IPS-NIHi7 (cell line): ENCODE measurements around the gene MSN.

Experiments
- DNase-seq: peaks from one replicate; pipeline ENCODE4 v3.0.0; 2012; ENCODE audit warnings: mixed read lengths; ENCODE audit errors: extremely low spot score

The MSN gene

DNA sequence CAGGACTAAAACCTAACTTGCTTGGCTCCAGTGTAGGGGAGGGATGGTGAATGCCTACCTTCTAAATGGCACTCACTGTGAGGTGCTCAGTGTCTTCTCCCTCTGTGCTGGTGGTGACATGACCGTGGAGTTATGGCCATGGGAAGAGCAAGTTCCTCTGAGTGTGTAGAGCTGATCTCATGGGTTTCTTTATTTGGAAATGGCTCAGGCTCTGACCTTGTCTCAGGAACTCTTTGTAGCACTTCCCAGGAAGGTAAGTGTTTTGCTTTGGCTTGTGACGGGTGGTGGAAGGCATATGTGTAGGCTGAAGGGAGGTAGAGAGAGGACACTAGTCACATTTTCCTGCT, 6.4 kb downstream of the MSN start:
- no peak for DNase-seq

DNA sequence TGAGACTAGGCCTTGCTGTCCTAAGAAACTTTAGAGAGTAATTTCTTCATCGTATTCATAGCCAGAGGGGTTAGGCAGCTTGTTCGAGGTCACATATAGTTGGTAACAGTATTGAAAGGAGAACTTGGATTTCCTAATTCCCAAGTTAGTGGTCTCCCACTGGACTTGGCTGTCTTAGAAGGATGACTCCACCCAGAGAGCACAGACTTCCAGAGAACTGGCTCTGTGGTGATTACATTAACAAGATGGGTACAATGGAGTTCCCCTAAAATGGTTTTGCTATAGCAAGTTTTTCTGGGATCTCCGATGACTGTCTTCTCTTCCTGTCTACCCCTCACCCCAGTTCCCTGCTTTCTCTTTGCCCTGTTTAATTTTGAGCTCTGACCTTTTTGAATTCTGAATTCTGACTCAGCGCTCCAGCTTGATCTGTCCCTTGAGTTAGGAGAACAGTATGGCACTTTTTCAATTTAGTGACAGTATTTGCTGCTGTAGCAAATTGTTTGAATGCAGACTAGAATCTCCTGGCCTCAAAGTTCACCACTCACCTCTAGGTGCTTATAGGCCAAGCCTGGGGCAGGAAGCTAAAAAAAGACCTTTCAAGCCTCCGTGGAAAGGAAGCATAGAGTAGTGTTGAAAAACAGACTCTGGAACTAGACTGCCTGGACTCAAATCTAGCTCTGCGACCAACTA, 6.9 kb downstream of the MSN start:
- DNase-seq, result no peak

GRCh38 chrX:65677954-65678469, 10.6 kb downstream of the MSN start:
- no peak for DNase-seq

GRCh38 chrX:65679071-65679540, 11.7 kb downstream of the MSN start:
- no peak for DNase-seq

- DNase-seq, result no peak
Observed at GRCh38 chrX:65681810-65682209, 14.4 kb downstream of the MSN start.

DNA sequence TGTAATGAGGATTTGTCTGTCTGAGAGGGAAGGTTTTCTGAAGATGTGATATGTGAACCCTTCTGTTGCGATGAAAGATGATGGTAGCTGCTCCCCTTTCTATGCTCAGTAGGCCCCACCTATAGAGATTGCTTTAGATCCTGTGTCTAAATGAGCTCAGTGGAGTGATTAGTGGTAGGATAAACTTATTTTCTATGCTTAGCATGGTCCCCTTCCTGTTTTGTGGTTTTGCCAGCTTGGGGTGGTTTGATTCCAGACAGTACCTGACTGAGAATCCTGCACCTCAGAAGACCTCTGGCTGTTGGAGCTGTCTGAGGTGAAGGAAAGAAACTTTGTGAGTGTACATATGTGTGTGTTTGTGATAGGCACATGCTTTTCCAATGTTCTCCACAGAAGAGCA, 17.7 kb downstream of the MSN start:
- DNase-seq, result no peak

- no peak for DNase-seq
Observed at GRCh38 chrX:65686236-65686635, 18.8 kb downstream of the MSN start.

- DNase-seq, result no peak
Observed at GRCh38 chrX:65687367-65687766, 19.9 kb downstream of the MSN start.

- no peak for DNase-seq
Observed at GRCh38 chrX:65688403-65688871, 21.0 kb downstream of the MSN start.

- no peak for DNase-seq
Observed at GRCh38 chrX:65689377-65689776, 21.9 kb downstream of the MSN start.

DNA sequence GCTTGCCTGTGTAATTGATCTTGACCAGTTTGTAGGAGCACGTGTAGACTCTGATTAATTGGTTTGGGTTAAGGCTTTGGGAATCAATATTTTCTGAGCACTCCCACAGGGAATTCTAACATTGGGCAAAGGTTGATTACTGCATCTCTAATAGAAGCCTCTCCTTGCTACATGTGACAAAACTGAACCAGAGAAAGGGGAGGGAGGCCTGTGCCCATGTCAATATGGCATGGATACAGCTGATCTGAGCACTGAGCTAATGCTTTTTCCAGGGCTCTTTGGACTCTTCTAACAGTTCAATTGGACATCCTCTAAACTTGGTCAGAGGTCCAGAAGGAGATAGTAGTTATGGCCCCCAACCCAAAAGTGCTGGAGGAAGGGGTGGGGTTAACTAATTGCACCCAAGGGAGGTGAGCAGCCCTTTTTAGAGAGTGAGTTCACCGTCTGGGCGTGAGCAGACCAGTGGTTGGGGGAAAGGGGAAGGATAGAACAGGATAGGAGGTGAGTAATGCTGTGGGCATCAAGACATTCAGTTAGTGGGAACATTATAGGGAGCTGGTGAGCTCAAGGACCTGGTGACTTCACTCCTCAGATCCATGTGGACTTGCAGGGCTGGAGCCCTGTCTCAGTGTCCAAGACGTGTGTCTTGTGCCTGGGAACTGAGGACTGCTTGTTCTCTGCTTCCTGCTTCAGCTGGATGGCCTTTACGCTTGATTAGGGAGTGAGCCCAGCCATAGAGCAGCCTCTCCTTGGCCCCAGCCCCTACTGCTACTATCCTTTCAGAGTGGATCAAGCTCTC, 22.8 kb downstream of the MSN start:
- no peak for DNase-seq

DNA sequence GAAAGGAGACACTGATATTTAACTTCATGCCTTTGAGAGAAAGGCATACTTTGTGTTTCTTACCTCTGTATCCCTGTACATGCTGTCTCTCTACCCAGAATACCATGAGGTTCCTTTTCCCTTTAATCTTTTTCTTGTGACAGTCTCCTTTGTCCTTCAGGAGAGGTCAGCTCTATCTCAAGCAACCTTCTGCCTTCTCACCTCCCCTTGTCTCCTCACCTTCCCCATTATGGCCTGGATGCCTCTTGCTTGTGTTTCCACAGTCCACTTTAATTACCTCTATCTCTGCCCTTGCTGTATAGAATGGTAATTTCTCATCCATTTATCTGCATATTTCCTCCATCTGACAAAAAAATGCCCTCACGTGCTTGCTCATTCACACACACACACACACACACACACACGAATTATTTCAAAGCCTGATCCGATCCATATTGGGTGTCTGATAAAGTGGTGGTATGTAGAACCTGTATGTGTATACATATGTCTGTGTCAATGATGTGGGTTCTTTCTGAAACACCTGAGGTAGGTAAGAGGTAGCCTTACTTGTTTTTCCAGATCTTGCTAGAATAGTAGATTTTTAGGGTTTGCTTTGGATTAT, 28.5 kb downstream of the MSN start:
- no peak for DNase-seq

DNA sequence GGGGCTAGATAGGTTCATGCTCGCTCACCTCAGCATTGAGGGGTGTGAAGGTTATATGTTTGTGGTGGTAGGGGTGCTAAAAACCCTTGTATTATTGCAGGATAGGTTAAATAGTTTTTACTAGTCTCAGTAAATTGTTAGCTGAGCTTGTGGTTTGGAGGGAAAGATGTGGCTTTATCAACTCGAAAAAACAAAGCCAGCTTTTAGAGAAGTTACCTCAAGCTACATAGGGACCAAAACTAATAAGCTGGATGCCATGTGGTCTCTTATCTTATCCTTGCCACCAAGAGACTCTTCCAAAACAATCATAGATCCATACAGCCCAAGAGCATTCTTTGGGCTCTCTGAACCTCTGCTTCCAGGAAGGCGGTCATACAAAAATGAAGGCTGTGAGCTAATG, 29.2 kb downstream of the MSN start:
- DNase-seq, result no peak

DNA sequence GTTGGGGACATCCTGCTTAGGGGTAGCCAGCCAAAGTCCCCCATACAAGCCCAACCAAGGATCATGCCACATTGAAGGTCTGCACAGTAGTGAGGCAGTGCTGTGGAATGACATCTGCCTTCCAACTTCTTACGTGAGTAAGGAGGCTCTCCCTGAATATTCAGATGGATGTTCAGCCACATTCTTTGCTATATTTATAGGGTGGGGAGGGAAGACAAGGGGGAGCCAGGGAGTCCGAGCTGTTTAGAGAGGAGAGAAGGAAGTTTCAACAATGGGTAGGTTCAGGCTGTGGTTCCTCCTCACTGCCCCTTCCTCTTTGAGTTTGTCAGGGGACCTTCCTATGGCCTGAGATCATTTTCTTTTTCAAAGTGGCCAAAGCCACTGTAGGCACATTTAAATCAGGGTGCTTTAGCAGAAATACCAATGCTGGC, 29.8 kb downstream of the MSN start:
- DNase-seq, result no peak

- DNase-seq, result no peak
Observed at GRCh38 chrX:65697915-65698796, 30.7 kb downstream of the MSN start.

DNA sequence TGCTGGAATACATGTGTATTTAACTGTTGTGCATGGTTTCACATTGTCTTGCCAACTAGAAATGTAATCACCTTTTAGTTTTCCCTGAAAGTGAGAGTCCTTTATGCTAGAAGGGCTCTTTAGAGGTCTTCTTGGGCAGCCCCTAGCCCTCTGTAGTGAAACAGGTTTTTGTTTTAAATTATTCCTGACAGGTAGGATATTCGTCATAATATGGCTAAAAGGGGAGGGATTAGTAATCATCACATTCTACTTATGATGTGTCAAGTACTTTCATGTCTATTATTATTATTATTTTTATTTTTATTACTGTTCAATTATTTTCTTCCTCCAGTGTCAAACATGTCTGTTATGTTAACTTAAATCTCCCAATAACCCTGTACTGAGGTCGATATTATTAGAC, 35.5 kb downstream of the MSN start:
- no peak for DNase-seq

DNA sequence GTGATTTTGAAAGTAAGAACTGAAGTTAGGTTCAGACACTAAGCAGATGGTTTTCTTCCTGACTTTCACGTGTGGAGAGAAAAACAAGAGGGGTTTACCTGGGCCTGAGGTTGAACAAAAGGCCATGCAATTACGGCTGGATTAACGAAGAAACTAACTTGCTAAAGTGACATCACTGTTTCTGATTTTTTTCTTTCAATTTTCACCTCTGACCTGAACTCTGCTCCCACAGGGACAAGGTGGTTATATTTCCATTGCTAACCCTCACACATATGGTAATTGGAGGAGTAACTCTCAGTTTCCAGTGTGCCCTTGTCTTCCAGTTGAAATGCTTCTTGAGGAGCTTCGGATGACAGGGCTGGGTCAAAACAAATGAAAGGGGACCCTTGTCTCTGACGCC, 38.0 kb downstream of the MSN start:
- DNase-seq, result no peak

GRCh38 chrX:65706041-65706828, 38.8 kb downstream of the MSN start:
- DNase-seq, result no peak

DNA sequence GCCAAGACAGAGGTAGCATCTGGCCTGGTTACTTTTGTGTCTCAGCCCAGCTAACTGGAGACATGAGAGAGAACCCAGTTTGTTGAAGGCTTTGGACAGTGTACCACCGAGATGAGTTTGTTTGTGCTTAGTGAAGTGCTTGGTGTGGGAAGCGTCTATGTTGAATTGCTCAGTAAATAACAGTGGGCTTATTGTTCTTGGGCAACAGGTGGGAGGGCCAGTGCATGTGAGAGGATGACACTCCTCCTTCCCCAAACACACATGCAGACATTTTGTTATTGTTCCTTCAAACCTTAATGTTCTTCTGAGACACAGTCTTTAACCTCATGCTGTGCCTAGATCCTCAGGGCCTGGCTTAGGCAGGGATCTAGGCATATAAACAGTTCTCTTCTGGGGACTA, 39.7 kb downstream of the MSN start:
- DNase-seq, result no peak

- DNase-seq, result no peak
Observed at GRCh38 chrX:65712005-65712806, 44.8 kb downstream of the MSN start.
